Panc1 (cell line): Measurements from ENCODE around the gene HNRNPAB. TPM values are rescaled to one million over a fixed set of nuclear protein-coding genes. Genes with fewer than 3 reads are reported as not detected.
A peak's percentile ranks its signal among the peaks of the same experiment; 100 is the strongest.

Experiments
- ATAC-seq: fragments of 200-7000 bp; cut with Tn5 transposase; 2 replicates; pipeline ENCODE4 v1.9.1; 2020; ENCODE audit warnings: mild to moderate bottlenecking, moderate library complexity
- BruUV-seq: library from RNA; stranded (reverse); fragments of 400-500 nt; replicated peaks from 2 replicates; lab custom pipeline; 2021; lab: Mats Ljungman, UMichigan
- CTCF ChIA-PET: fragments of 300-600 bp; sonication (Branson Sonifier 250); formaldehyde crosslinking; loops from one replicate; lab custom pipeline; 2022; ENCODE audit warnings: antibody characterized with exemption; lab: Charles Lee
- POLR2A ChIA-PET: fragments of 300-600 bp; sonication (Branson Sonifier 250); formaldehyde crosslinking; loops from one replicate; lab custom pipeline; 2022; ENCODE audit warnings: antibody characterized with exemption; lab: Charles Lee
- DNase-seq: peaks from one replicate; pipeline ENCODE4 v3.0.0-alpha.2; 2010; ENCODE audit warnings: low read depth, low spot score
- H3K27ac ChIP-seq: 2 replicates; pipeline ENCODE4 v1.5.1; 2011; ENCODE audit warnings: mild to moderate bottlenecking, low read length, inconsistent platforms
- H3K27me3 ChIP-seq: fragments of 200-500 bp; sonication (Bioruptor generic); 2 replicates; pipeline ENCODE4 v1.6.0; 2014; ENCODE audit warnings: low read length, inconsistent platforms; ENCODE audit not compliant: control insufficient read depth, insufficient read depth
- H3K36me3 ChIP-seq: fragments of 200-500 bp; sonication (Bioruptor generic); 2 replicates; pipeline ENCODE4 v1.5.1; 2014; ENCODE audit warnings: inconsistent platforms, mild to moderate bottlenecking, low read length, moderate library complexity; ENCODE audit not compliant: control insufficient read depth, insufficient read depth
- H3K4me1 ChIP-seq: 2 replicates; pipeline ENCODE4 v1.5.1; 2011; ENCODE audit warnings: inconsistent platforms, mild to moderate bottlenecking, low read length, moderate library complexity; ENCODE audit not compliant: control insufficient read depth, insufficient read depth
- H3K4me3 ChIP-seq, 2 experiments: 2 replicates each; pipeline ENCODE4 v1.5.1; 2011 to 2012; ENCODE audit warnings: low read depth in 2 of 2, low read length in 2 of 2, mild to moderate bottlenecking in 2 of 2, inconsistent platforms in 1 of 2, moderate library complexity in 1 of 2
- H3K9me3 ChIP-seq: fragments of 200-500 bp; sonication (Bioruptor generic); 2 replicates; pipeline ENCODE4 v1.5.1; 2014; ENCODE audit warnings: low read depth, mild to moderate bottlenecking, inconsistent platforms, low read length, moderate library complexity; ENCODE audit not compliant: control insufficient read depth, insufficient read depth
- CTCF ChIP-seq: fragments of 450-650 bp; IDR thresholded peaks from 2 replicates; pipeline ENCODE4 v1.5.1; 2017; ENCODE audit warnings: mild to moderate bottlenecking
- POLR2AphosphoS5 ChIP-seq: IDR thresholded peaks from 2 replicates; pipeline ENCODE4 v1.6.1; 2012; ENCODE audit warnings: mild to moderate bottlenecking, low read depth, low read length, moderate library complexity
- REST ChIP-seq, 2 experiments: IDR thresholded peaks; 2 replicates each; pipeline ENCODE4 v1.6.1; 2011 to 2012; ENCODE audit warnings: low read depth in 2 of 2, control low read depth in 1 of 2, low read length in 1 of 2, mild to moderate bottlenecking in 1 of 2, moderate library complexity in 1 of 2; ENCODE audit not compliant: insufficient read depth in 1 of 2
- SIN3A ChIP-seq: IDR thresholded peaks from 2 replicates; pipeline ENCODE4 v1.6.1; 2012; ENCODE audit warnings: low read depth, mild to moderate bottlenecking, low read length, moderate library complexity, borderline replicate concordance; ENCODE audit not compliant: insufficient read depth
- TCF7L2 ChIP-seq: IDR thresholded peaks from 2 replicates; pipeline ENCODE4 v1.6.1; 2011; ENCODE audit warnings: mild to moderate bottlenecking, low read depth, low read length, inconsistent platforms
- in situ Hi-C: cut with HindIII; loops from 2 replicates; pipeline ENCODE4 v1.10.0; 2016; ENCODE audit warnings: low sequenced_read_pairs, low pct_unique_long_range_greater_than_20kb
- intact Hi-C: fragments of 100-400 bp; cut with micrococcal nuclease; formaldehyde crosslinking; loops from one replicate; pipeline ENCODE4 v1.10.0; 2022; ENCODE audit not compliant: unreplicated experiment
- total RNA-seq: library from RNA; stranded (reverse); gene quantifications from one replicate; pipeline ENCODE4 v1.2.1, GENCODE V29; 2021; ENCODE audit not compliant: unreplicated experiment

HNRNPAB gene
- total RNA-seq, 1 experiment from 2014 or later = 273 TPM

GRCh38 chr5:178223196-178223773 is 19.0 kb downstream of the HNRNPAB start:
- BruUV-seq = no TSS peak
- no peaks in the 10 kb centered on the region for H3K4me1 ChIP-seq
- no peaks in the 10 kb centered on the region for H3K27me3 ChIP-seq
- in situ Hi-C loops = no loop called here
- no peaks in the 10 kb centered on the region for H3K36me3 ChIP-seq
- no peak overlapping the region for H3K4me3 ChIP-seq
- H3K9me3 ChIP-seq = no peaks in the 10 kb centered on the region
- no peak overlapping the region for H3K27ac ChIP-seq
- TF ChIP-seq REST (IDR thresholded peaks at IDR 0.05; ENCODE audit: insufficient read depth in 1 of 2, low read depth in 2 of 2, low read length in 1 of 2) = no peak
- TF ChIP-seq POLR2AphosphoS5 = 0 out of 2 replicates have a peak, but pooled peaks have one; percentile 29
- DNase-seq (no peak), ATAC-seq (peak; percentile 54; the same call in 1 of the 2 replicates)
- POLR2A ChIA-PET = no interaction called here
- intact Hi-C loops = no loop called here
- CTCF ChIA-PET = interaction anchor here (0.7 kb wide), 1 partner anchor 28 kb away, joined by 3 read pairs; no protein-coding TSS in a partner anchor

GRCh38 chr5:178223828-178224335 is 19.5 kb downstream of the HNRNPAB start:
- DNase-seq (no peak), ATAC-seq (peak; percentile 11; the same call in 1 of the 2 replicates)
- Histone ChIP-seq H3K9me3 (no peaks in the 10 kb centered on the region), H3K27me3 (no peaks in the 10 kb centered on the region), H3K36me3 (no peaks in the 10 kb centered on the region), H3K4me3 (no peak overlapping the region), H3K27ac (no peak overlapping the region), H3K4me1 (no peaks in the 10 kb centered on the region)
- ChIA-PET POLR2A (no interaction called here), CTCF (interaction anchor here (0.7 kb wide), 1 partner anchor 27 kb away, joined by 3 read pairs; no protein-coding TSS in a partner anchor)
- no peak for TF ChIP-seq POLR2AphosphoS5
- TF ChIP-seq TCF7L2 = no peak
- TF ChIP-seq REST (IDR thresholded peaks at IDR 0.05; ENCODE audit: insufficient read depth in 1 of 2, low read depth in 2 of 2, low read length in 1 of 2) = no peak
- no peak for TF ChIP-seq CTCF
- TF ChIP-seq SIN3A = no peak
- BruUV-seq = no TSS peak
- intact Hi-C loops (no loop called here), in situ Hi-C loops (no loop called here)
